ENCODE data around the gene BLVRB. TPM values are rescaled to one million over a fixed set of nuclear protein-coding genes. Genes with fewer than 3 reads are reported as not detected.

BLVRB gene
- total RNA-seq, 2 experiments from 2014 or later: 4.3 to 5.2 TPM

DNA sequence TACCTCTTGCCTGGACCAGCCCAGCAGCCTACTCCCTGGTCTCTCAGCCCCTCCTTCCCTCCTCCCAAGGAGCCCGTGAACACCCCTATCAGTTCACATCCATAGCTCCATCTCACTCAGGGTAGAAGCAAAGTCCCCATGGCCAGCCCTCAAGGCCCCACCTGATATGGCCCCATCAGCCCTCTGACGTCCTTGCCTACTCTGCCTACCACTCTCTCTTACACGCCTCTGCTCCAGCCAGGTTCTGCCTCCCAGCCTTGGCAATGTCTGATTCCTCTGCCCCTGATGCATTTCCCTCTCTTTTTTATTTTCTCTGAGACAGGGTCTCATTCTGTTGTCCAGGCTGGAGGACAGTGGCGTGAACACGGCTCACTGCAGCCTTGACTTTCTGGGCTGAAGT, 13.5 kb downstream of the BLVRB start:
- H3K4me3 Mint-ChIP-seq: no peak overlapping the region
- H3K36me3 Mint-ChIP-seq (ENCODE audit: low read depth): no peaks in the 10 kb centered on the region
- no peak for DNase-seq
- H3K4me1 Mint-ChIP-seq (ENCODE audit: low read depth): no peaks in the 10 kb centered on the region
- no peak for TF ChIP-seq CTCF (IDR thresholded peaks at IDR 0.05)
- no peaks in the 10 kb centered on the region for H3K9me3 ChIP-seq (ENCODE audit: control insufficient read depth in 1 of 2, insufficient read depth in 1 of 2, low read length in 2 of 2)
- no peaks in the 10 kb centered on the region for H3K36me3 ChIP-seq (ENCODE audit: insufficient read depth, low read length)
- ChIA-PET CTCF (interaction anchor here (0.6 to 0.7 kb wide), 2 partner anchors 13 to 31 kb away, joined by 3 read pairs; partner anchors contain the start of gene BLVRB), POLR2A (no interaction called here)
- no peak overlapping the region for H3K4me3 ChIP-seq (ENCODE audit: low read length)
- no peaks in the 10 kb centered on the region for H3K27me3 ChIP-seq (ENCODE audit: control insufficient read depth in 1 of 2, insufficient read depth in 2 of 2, low read length in 2 of 2)
- intact Hi-C loops (cut with DNase I, micrococcal nuclease): no loop called here
- no peak for ATAC-seq (ENCODE audit: poor library complexity)
- H3K27ac Mint-ChIP-seq: no peak overlapping the region
- H3K9me3 Mint-ChIP-seq: no peaks in the 10 kb centered on the region
- no peaks in the 10 kb centered on the region for H3K27me3 Mint-ChIP-seq
- no peaks in the 10 kb centered on the region for H3K4me1 ChIP-seq (ENCODE audit: insufficient read depth, low read length)
- no peak overlapping the region for H3K27ac ChIP-seq (ENCODE audit: low read depth in 1 of 2, low read length in 2 of 2)

- intact Hi-C loops (cut with DNase I, micrococcal nuclease): no loop called here
- H3K27ac ChIP-seq (ENCODE audit: low read depth in 1 of 2, low read length in 2 of 2): no peak overlapping the region
- no peaks in the 10 kb centered on the region for H3K4me1 ChIP-seq (ENCODE audit: insufficient read depth, low read length)
- no peaks in the 10 kb centered on the region for H3K36me3 ChIP-seq (ENCODE audit: insufficient read depth, low read length)
- no peaks in the 10 kb centered on the region for H3K9me3 ChIP-seq (ENCODE audit: control insufficient read depth in 1 of 2, insufficient read depth in 1 of 2, low read length in 2 of 2)
- no peak for TF ChIP-seq CTCF (IDR thresholded peaks at IDR 0.05)
- no peak for ATAC-seq (ENCODE audit: poor library complexity)
- DNase-seq: no peak
- Mint-ChIP-seq H3K36me3 (ENCODE audit: low read depth) (no peaks in the 10 kb centered on the region), H3K27ac (no peak overlapping the region), H3K9me3 (no peaks in the 10 kb centered on the region), H3K27me3 (no peaks in the 10 kb centered on the region), H3K4me3 (no peak overlapping the region), H3K4me1 (ENCODE audit: low read depth) (no peaks in the 10 kb centered on the region)
- no peak overlapping the region for H3K4me3 ChIP-seq (ENCODE audit: low read length)
- ChIA-PET POLR2A (no interaction called here), CTCF (no interaction called here)
- H3K27me3 ChIP-seq (ENCODE audit: control insufficient read depth in 1 of 2, insufficient read depth in 2 of 2, low read length in 2 of 2): no peaks in the 10 kb centered on the region
These were observed 14.9 kb downstream of the BLVRB start for GRCh38 chr19:40450664-40451063.

GRCh38 chr19:40449506-40449905, 16.0 kb downstream of the BLVRB start:
- POLR2A ChIA-PET: no interaction called here
- no peaks in the 10 kb centered on the region for H3K9me3 ChIP-seq (ENCODE audit: control insufficient read depth in 1 of 2, insufficient read depth in 1 of 2, low read length in 2 of 2)
- no peak overlapping the region for H3K27ac ChIP-seq (ENCODE audit: low read depth in 1 of 2, low read length in 2 of 2)
- CTCF ChIA-PET: interaction anchor here (1.3 kb wide), 1 partner anchor 29 kb away, joined by 4 read pairs; no protein-coding TSS in a partner anchor
- no peaks in the 10 kb centered on the region for H3K9me3 Mint-ChIP-seq
- H3K27me3 ChIP-seq (ENCODE audit: control insufficient read depth in 1 of 2, insufficient read depth in 2 of 2, low read length in 2 of 2): no peaks in the 10 kb centered on the region
- H3K4me1 Mint-ChIP-seq (ENCODE audit: low read depth): peaks cover 5% of the 10 kb centered on the region
- no peaks in the 10 kb centered on the region for H3K27me3 Mint-ChIP-seq
- no peak for TF ChIP-seq CTCF (IDR thresholded peaks at IDR 0.05)
- H3K4me1 ChIP-seq (ENCODE audit: insufficient read depth, low read length): peaks cover 7% of the 10 kb centered on the region
- H3K36me3 Mint-ChIP-seq (ENCODE audit: low read depth): peaks cover 5% of the 10 kb centered on the region
- no peak overlapping the region for H3K27ac Mint-ChIP-seq
- intact Hi-C loops (cut with DNase I, micrococcal nuclease): loop anchor here (5.0 to 10.0 kb wide), 5 partner anchors 42 to 625 kb away; partner anchors contain the start of genes AKT2 (in 1 of the 2) and SHKBP1 (in 1 of the 2)
- DNase-seq (no peak), ATAC-seq (ENCODE audit: poor library complexity) (no peak)
- no peak overlapping the region for H3K4me3 Mint-ChIP-seq
- H3K36me3 ChIP-seq (ENCODE audit: insufficient read depth, low read length): no peaks in the 10 kb centered on the region
- no peak overlapping the region for H3K4me3 ChIP-seq (ENCODE audit: low read length)

Data from CD4-positive, alpha-beta T cell (primary cell).